Activated CD4-positive, alpha-beta memory T cell treated with anti-CD3 and anti-CD28 coated beads, Interleukin-2, amount 10 ng/mL, durations not matched to agents 7 days and 5 days (primary cell): Measurements from ENCODE around the gene IZUMO1. TPM values are rescaled to one million over a fixed set of nuclear protein-coding genes. Genes with fewer than 3 reads are reported as not detected.

ENCODE experiments used
- CTCF ChIA-PET: fragments of 350-600 bp; sonication (Branson Sonifier 250); formaldehyde crosslinking; loops from one replicate; lab custom pipeline; 2021; ENCODE audit warnings: antibody characterized with exemption, inconsistent platforms; lab: Charles Lee
- POLR2A ChIA-PET: fragments of 350-600 bp; sonication (Branson Sonifier 250); formaldehyde crosslinking; loops from one replicate; lab custom pipeline; 2021; ENCODE audit warnings: antibody characterized with exemption; lab: Charles Lee
- DNase-seq: peaks from one replicate; pipeline ENCODE4 v3.0.0-alpha.2; 2020
- H3K27ac Mint-ChIP-seq: one replicate; pipeline ENCODE4 v1.8.0; 2021; ENCODE audit warnings: mild to moderate bottlenecking, mixed read lengths
- H3K27me3 Mint-ChIP-seq: one replicate; pipeline ENCODE4 v1.8.0; 2021; ENCODE audit warnings: mixed read lengths
- H3K36me3 Mint-ChIP-seq: one replicate; pipeline ENCODE4 v1.8.0; 2021; ENCODE audit warnings: low read depth, mixed read lengths
- H3K4me1 Mint-ChIP-seq: one replicate; pipeline ENCODE4 v1.8.0; 2021; ENCODE audit warnings: mixed read lengths
- H3K4me3 Mint-ChIP-seq: one replicate; pipeline ENCODE4 v1.8.0; 2021; ENCODE audit warnings: mild to moderate bottlenecking, mixed read lengths
- H3K9me3 Mint-ChIP-seq: one replicate; pipeline ENCODE4 v1.8.0; 2021; ENCODE audit warnings: mixed read lengths
- total RNA-seq, 2 experiments: library from RNA; stranded (reverse); gene quantifications; one replicate each; pipeline ENCODE4 v1.2.3, GENCODE V29; 2021

Gene IZUMO1
- total RNA-seq, 2 experiments from 2014 or later, result not detected

DNA sequence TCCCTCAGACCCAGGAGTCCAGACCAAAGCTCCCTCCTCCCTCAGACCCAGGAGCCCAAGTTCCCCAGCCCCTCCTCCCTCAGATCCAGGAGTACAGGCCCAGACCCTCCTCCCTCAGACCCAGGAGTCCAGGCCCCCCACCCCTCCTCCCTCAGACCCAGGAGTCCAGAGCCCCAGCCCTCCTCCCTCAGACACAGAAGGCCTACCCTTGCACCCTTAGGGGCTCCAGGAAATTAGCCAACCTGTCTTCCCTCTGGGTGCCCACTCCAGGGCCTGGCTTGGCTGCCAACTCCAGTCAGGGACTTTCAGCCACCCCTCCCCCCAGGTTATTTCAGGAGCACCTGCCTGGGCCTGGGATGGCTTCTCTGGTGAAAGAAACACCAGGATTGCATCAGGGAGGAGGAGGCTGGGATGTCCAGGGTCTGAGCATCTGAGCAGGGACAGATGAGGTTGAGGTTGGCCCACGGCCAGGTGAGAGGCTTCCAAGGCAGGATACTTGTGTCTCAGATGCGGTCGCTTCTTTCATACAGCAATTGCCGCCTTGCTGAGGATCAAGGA, 8.5 kb upstream of the IZUMO1 start, which contains the start of gene FGF21:
Gene FGF21 (plus strand): TSS at position 441 of the 558 bp plus-strand sequence. CDS start 713 bp downstream, outside the sequence.
- CTCF ChIA-PET, result no interaction called here
- H3K4me3 Mint-ChIP-seq, result no peak within 1 kb of the TSS
- no peak within 1 kb of the TSS for H3K27ac Mint-ChIP-seq
- DNase-seq, result no peak
- no peaks in the 10 kb centered on the region for H3K36me3 Mint-ChIP-seq
- H3K9me3 Mint-ChIP-seq, result no peaks in the 10 kb centered on the region
- peaks cover 26% of the 10 kb centered on the region for H3K27me3 Mint-ChIP-seq
- POLR2A ChIA-PET, result no interaction called here
- peaks cover 24% of the 10 kb centered on the region for H3K4me1 Mint-ChIP-seq

DNA sequence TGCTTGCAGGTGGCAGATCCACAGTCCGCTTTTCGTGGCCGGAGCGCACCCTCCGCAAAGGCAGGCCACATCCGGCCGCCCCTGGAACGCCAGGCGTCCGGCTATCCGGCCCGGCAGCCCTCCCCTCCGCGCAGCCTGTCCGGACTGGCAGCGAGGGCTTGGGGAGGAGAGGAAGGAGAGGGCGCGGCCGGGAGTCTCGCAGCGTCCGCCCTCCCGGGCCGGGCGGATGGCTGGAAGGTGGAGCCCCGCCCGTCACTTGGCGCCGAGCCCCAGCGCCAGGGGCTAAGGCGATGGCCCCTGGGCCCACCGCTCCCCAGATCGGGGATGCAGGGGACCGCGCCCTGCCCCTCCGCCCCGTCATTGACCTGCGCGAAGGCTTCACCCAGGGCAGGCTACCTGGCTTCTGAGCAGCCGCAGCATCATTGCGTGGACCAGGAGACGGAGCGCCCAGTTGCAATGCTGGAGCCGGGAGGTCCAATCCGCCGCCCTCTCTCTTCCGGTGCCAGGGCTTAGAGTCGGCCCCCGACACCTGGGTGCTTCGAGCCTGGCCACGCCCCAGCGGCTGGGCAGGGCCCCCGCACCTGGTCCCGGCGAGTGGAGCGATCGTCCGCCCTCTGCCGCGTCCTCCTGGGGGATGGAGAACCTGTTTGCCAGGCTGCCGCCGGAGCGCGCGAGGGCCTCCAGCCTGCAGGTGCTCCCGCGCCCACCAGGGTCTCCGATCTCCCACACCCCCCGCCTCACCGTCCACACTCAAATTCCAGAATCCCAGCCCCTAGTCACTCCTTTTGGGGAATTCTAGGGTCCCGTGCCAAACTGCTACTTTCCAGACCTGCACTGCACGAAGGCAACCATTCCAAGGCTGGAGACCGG, 6.0 kb upstream of the IZUMO1 start, which contains the start of gene FUT1:
Gene FUT1 (minus strand): TSS at position 146 of the 870 bp plus-strand sequence. CDS start 1,360 bp downstream, outside the sequence.
- ChIA-PET POLR2A (no interaction called here), CTCF (interaction anchor here (0.9 kb wide), 1 partner anchor 35 kb away, joined by 3 read pairs; no protein-coding TSS in a partner anchor)
- no peaks in the 10 kb centered on the region for H3K9me3 Mint-ChIP-seq
- H3K36me3 Mint-ChIP-seq, result no peaks in the 10 kb centered on the region
- peaks cover 26% of the 10 kb centered on the region for H3K27me3 Mint-ChIP-seq
- DNase-seq, result peak; percentile 50
- peaks cover 22% of the 10 kb centered on the region for H3K4me1 Mint-ChIP-seq
- H3K27ac Mint-ChIP-seq, result no peak within 1 kb of the TSS
- peak within 1 kb of the TSS; percentile 62 for H3K4me3 Mint-ChIP-seq

DNA sequence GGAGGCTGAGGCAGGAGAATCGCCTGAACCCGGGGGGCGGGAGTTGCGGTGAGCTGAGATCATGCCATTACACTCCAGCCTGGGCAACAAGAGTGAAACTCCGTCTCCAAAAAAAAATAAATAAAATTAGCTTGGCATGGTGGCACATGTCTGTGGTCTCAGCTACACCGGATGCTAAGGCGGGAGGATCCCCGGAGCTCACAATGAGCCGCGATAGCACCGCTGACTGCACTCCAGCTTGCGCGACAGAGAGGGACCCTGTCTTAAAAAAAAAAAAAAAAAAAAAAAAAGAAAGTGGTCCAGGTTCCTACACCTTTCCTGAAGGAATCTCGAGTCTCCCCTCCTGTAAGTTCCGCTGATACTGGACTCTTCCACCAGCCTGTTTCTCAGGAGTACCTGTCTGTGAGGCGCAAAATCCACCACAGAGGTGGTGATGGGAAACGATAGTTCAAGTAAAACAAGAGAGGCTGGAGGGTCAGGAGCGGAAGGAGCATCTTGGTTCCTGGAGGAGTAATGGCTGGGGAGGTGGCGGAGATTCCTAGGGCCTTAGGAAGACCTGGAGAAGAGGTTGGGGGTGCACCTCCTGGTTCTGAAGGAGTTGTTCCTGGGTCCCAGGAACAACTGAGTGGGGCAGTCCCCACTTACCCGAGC, 5.3 kb upstream of the IZUMO1 start:
- peak; percentile 41 for DNase-seq
- Mint-ChIP-seq H3K27ac (no peak overlapping the region), H3K4me3 (peak overlapping the region; percentile 62), H3K27me3 (peaks cover 26% of the 10 kb centered on the region), H3K9me3 (no peaks in the 10 kb centered on the region), H3K36me3 (no peaks in the 10 kb centered on the region), H3K4me1 (peaks cover 25% of the 10 kb centered on the region)
- ChIA-PET CTCF (interaction anchor here (0.9 kb wide), 1 partner anchor 36 kb away, joined by 3 read pairs; no protein-coding TSS in a partner anchor), POLR2A (no interaction called here)

DNA sequence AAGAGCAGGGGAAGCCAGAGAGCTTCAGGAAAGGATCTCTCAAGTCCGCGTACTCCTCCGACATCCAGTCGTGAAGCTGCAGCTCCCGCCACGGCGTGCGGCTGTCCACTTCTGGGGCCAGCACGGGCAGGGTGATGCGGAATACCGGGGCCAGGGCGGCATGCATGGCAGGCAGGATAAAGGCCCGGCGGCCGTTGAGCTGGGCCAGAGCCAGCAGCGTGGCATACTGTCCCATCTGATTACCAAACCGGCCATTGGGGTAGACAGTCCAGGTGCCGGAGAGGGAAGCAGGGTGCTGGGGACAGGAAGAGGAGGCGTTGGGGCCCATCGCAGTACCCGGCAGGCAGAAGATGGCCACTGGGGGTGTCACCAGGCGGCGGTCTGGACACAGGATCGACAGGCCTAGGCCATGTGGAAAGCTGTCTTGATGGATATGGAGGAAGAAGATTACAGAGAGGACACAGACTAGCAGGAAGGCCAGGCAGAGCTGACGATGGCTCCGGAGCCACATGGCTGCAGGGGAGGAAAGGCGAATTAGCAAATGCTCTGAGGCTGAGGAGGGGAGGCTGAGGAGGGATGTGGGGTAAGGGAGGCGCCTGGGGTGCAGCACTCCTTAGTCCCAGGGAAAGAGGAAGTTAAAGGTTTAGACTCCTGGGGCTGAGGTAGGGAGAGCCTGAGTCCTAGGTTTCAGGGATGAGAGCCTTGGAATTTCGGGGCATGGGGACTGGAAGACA, 4.2 kb upstream of the IZUMO1 start:
- Mint-ChIP-seq H3K9me3 (no peaks in the 10 kb centered on the region), H3K27me3 (peaks cover 30% of the 10 kb centered on the region), H3K27ac (peak overlapping the region; percentile 38), H3K4me3 (no peak overlapping the region), H3K36me3 (no peaks in the 10 kb centered on the region), H3K4me1 (peaks cover 30% of the 10 kb centered on the region)
- ChIA-PET CTCF (interaction anchor here (0.8 kb wide), 1 partner anchor 12 kb away, joined by 3 read pairs; no protein-coding TSS in a partner anchor), POLR2A (interaction anchor here (1.8 kb wide), 1 partner anchor 12 kb away, joined by 4 read pairs; no protein-coding TSS in a partner anchor)
- DNase-seq, result no peak

DNA sequence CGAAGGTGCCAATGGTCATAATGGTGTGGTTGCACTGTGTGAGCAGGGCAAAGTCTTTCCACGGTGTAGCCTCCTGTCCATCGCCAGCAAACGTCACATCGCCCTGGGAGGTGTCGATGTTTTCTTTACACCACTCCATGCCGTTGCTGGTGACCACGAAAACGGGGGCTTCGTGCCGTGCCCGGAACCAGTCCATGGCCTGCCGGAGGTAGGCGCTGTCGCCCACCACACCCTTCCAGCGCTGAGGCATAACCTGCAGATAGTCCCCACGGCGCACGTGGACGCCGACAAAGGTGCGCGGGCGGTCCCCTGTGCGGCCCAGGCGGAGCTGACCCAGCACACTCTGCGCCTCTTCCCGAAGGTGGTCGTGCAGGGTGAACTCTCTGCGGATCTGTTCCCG, 3.6 kb upstream of the IZUMO1 start:
- Mint-ChIP-seq H3K4me3 (no peak overlapping the region), H3K27me3 (peaks cover 31% of the 10 kb centered on the region), H3K9me3 (no peaks in the 10 kb centered on the region), H3K27ac (no peak overlapping the region), H3K4me1 (peaks cover 34% of the 10 kb centered on the region), H3K36me3 (no peaks in the 10 kb centered on the region)
- DNase-seq, result no peak
- ChIA-PET CTCF (interaction anchor here (0.8 kb wide), 1 partner anchor 11 kb away, joined by 3 read pairs; no protein-coding TSS in a partner anchor), POLR2A (interaction anchor here (1.8 kb wide), 1 partner anchor 11 kb away, joined by 4 read pairs; no protein-coding TSS in a partner anchor)

DNA sequence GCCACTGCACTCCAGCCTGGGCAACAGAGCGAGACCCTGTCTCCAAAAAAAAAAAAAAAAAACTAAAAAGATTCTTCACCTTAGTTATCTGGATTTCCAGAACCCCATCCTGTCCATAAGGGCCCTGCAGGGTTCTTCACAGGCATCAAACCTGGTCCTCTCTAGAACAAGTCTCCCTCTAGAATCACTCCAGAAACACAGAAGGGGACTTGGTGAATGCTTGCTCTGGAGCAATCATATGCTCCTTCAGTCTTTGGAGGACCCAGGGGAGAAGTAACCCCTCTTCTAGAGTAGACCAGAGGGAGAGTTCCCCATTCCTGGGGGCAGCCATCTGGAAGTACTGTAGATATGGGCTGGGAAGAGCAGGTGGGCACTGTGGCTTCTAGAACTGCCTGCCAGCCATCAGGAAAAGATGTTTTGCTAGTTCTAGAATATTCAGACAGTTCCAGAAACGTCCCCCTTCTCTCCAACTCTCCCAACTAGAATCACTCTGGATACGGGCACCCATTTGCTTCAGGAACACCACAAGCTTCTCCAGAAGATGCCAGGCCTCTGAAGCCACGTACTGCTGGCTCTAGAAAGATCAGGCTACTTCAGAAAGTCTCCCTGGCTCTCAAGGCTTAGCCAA, 3.0 kb upstream of the IZUMO1 start:
- ChIA-PET CTCF (no interaction called here), POLR2A (interaction anchor here (1.8 kb wide), 1 partner anchor 11 kb away, joined by 4 read pairs; no protein-coding TSS in a partner anchor)
- no peak overlapping the region for H3K27ac Mint-ChIP-seq
- H3K36me3 Mint-ChIP-seq, result no peaks in the 10 kb centered on the region
- H3K4me1 Mint-ChIP-seq, result peaks cover 35% of the 10 kb centered on the region
- peaks cover 29% of the 10 kb centered on the region for H3K27me3 Mint-ChIP-seq
- no peak for DNase-seq
- H3K4me3 Mint-ChIP-seq, result no peak overlapping the region
- no peaks in the 10 kb centered on the region for H3K9me3 Mint-ChIP-seq

DNA sequence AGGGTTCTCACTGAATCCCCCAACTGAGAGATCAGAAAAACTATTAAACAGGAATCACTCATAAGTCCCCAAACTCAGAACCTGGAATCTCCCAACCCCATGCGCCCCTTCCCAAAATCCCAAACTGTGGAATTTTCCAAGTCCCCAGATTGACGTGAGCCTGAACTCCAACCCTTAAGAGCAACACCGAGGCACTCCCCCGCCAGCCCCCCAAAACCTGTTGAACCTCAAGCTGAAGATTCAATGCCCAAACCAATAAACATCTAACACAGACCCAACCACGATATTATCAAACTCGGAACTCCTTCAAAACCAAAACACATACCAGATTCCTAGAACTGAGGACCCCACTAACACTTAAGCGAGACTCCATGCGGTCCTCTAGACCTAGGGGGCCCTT, 599 bp downstream of the IZUMO1 start:
- no peak overlapping the region for H3K4me3 Mint-ChIP-seq
- no peaks in the 10 kb centered on the region for H3K9me3 Mint-ChIP-seq
- ChIA-PET CTCF (no interaction called here), POLR2A (interaction anchor here (1.0 kb wide), 1 partner anchor 346 kb away, joined by 3 read pairs; no protein-coding TSS in a partner anchor)
- no peak overlapping the region for H3K27ac Mint-ChIP-seq
- H3K36me3 Mint-ChIP-seq, result no peaks in the 10 kb centered on the region
- no peak for DNase-seq
- H3K27me3 Mint-ChIP-seq, result peaks cover 8% of the 10 kb centered on the region
- H3K4me1 Mint-ChIP-seq, result peaks cover 24% of the 10 kb centered on the region

DNA sequence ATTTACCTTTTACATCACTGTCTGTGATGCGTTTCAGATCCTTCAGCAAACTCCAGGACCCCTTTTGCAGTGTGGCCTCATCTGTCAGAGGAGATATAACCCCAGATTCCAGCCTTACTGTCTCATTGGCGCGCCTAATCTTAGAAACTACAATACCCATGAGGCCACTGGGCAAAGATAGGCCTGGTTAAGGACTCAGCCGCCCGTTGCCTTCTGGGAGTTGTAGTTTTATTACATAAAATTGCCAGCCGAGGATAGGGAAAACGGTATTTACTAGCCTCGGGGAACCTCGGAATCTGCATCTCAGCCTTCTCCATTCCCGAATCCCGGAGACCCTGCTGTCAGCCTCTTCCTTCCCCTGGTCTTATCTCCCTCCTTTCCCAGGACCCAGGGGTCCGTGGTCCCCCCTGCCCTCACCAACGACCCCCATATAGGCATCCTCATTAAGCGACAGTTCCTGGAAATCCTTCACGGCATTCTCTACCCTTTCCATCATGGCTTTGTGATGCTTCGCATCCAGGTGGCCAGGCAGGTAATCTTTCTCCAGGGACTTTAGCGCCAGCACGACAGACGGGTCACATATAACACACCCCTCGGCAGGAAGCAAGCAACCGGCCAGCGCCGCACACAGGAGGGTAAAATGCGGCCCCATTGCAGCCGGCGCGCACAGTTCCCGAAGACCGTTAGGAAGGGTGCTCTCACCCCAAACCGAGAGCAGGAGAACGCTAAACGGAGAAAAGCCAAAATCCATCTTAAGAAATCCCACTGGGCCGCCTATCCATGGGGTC, 1.3 kb downstream of the IZUMO1 start:
- ChIA-PET POLR2A (no interaction called here), CTCF (interaction anchor here (0.6 to 1.0 kb wide), 2 partner anchors 96 to 248 kb away, joined by 4 read pairs; partner anchors contain the start of genes GYS1 and RUVBL2)
- Mint-ChIP-seq H3K27me3 (peaks cover 6% of the 10 kb centered on the region), H3K9me3 (no peaks in the 10 kb centered on the region), H3K4me3 (no peak overlapping the region), H3K36me3 (no peaks in the 10 kb centered on the region), H3K27ac (no peak overlapping the region), H3K4me1 (peaks cover 25% of the 10 kb centered on the region)
- peak; percentile 61 for DNase-seq

DNA sequence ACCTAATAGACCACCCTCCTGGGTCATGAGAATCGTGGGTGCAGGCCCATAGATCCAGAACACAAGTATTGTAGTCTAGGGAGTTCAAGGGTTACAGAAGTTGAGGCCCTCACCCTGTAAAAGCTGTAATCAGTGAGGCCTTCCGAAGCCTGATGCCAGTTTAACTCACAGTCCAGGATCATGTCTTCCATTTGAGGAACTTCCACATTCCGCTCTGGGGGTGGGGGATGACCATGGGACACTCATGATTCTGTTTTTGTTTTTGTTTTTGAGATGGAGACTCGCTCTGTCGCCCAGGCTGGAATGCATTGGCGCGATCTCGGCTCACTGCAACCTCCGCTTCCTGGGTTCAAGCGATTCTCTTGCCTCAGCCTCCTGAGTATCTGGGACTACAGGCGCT, 4.6 kb downstream of the IZUMO1 start:
- no peaks in the 10 kb centered on the region for H3K36me3 Mint-ChIP-seq
- H3K27me3 Mint-ChIP-seq, result peaks cover 11% of the 10 kb centered on the region
- H3K4me3 Mint-ChIP-seq, result no peak overlapping the region
- no peak for DNase-seq
- CTCF ChIA-PET, result no interaction called here
- H3K9me3 Mint-ChIP-seq, result no peaks in the 10 kb centered on the region
- no peak overlapping the region for H3K27ac Mint-ChIP-seq
- H3K4me1 Mint-ChIP-seq, result peaks cover 34% of the 10 kb centered on the region
- POLR2A ChIA-PET, result no interaction called here

DNA sequence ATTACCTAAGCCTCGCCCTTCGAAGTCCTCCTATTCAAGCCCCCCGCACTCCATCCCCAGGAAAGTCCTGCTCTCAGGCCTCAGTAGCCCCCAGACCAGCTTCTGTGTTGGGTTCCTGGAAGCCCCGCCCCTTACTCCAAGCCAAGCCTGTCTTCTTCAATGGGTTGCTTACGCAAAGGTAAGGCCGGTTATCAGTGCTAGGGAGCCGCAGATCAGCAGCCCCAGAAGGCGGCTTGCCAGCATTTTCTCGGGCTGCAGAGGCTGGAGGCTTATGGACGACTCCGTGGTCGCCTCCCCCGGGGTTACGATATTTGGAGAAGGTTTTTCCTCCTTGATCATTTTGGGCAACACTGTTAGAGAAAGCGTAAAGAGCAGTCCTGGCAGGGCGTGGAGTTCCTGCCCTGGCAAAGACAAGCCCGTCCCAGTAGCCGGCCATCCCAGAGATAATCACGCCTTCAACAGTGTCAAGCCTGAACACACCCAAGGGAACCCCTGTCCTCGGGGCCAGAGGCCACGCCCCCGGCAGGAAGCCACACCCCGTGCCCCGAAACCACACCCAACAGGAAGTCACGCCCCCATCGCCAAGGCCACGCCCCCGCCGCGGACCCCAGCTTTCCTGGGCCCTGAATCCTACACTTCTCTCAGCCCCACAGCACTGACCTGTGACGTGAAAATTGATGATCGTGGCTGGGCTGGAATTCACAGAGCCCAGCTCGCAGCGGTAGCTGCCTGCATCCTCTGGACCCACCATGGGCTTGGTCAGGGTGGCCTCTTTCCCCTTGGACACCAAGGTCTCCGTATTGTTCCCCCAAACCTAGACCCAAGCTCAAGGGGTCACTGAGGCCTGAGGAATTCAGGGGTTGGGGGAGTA, 5.3 kb downstream of the IZUMO1 start:
- H3K36me3 Mint-ChIP-seq, result no peaks in the 10 kb centered on the region
- peaks cover 32% of the 10 kb centered on the region for H3K4me1 Mint-ChIP-seq
- no peaks in the 10 kb centered on the region for H3K9me3 Mint-ChIP-seq
- peak; percentile 50 for DNase-seq
- no peak overlapping the region for H3K4me3 Mint-ChIP-seq
- ChIA-PET POLR2A (no interaction called here), CTCF (no interaction called here)
- H3K27ac Mint-ChIP-seq, result no peak overlapping the region
- peaks cover 11% of the 10 kb centered on the region for H3K27me3 Mint-ChIP-seq
